Tibial nerve (tissue), 4 donors: ENCODE data around the gene CRYBA2.

Experiments
- CTCF ChIP-seq, 5 experiments: fragments of 200-600 bp in 3 of 5; fragments of 450-650 bp in 2 of 5; sonication (generic) in 3 of 5; IDR thresholded peaks; one replicate each; pipeline ENCODE4 v1.5.1; 2016 to 2019; ENCODE audit warnings: antibody characterized with exemption in 5 of 5, mild to moderate bottlenecking in 3 of 5, moderate library complexity in 2 of 5
- EP300 ChIP-seq, 2 donors: sonication (generic); formaldehyde crosslinking; IDR thresholded peaks; one replicate each; pipeline ENCODE4 v1.6.1; 2017; ENCODE audit warnings: antibody characterized with exemption in 2 of 2, mild to moderate bottlenecking in 1 of 2
- POLR2A ChIP-seq, 2 donors: fragments of 450-650 bp; IDR thresholded peaks; one replicate each; pipeline ENCODE4 v1.6.1; 2017; ENCODE audit warnings: antibody characterized with exemption in 2 of 2, mild to moderate bottlenecking in 2 of 2, moderate library complexity in 2 of 2

DNA sequence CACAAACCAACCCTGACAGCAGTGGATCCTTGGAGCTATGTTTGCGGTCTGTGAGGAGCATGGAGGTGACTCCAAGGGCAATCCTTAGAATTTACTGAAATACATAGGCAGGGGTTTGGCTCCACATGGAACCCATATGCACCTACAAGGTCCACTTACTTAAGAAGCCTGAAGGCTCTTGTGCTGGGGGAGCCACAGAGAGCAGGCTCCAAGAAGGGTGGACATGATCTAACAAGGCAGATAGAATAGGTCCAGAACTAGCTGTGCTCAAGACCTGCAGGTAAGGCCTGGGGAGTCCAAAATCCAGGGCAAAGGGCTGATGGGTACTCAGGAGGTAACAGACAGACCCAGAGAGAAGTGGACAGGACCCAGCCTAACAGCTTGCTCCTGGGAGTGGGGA, 34.9 kb downstream of the CRYBA2 start:
- TF ChIP-seq CTCF (IDR thresholded peaks at IDR 0.05): no peak
- TF ChIP-seq POLR2A (IDR thresholded peaks at IDR 0.05): no peak
- TF ChIP-seq EP300 (IDR thresholded peaks at IDR 0.05): no peak
